ENCODE results near the gene MATK.

The MATK gene

GRCh38 chr19:3810708-3811355, 24.7 kb upstream of the MATK start:
- no peaks in the 10 kb centered on the region for H3K36me3 ChIP-seq (ENCODE audit: control insufficient read depth, insufficient read depth, low read length)
- no peak overlapping the region for H3K9ac ChIP-seq (ENCODE audit: low read length)
- H3K9me3 ChIP-seq (ENCODE audit: control insufficient read depth, low read length), result no peaks in the 10 kb centered on the region
- no peaks in the 10 kb centered on the region for H3K4me1 ChIP-seq (ENCODE audit: control insufficient read depth, insufficient read depth, low read length)
- no peaks in the 10 kb centered on the region for H3K27me3 ChIP-seq (ENCODE audit: control insufficient read depth, insufficient read depth, low read length)
- no peak overlapping the region for H3K4me3 ChIP-seq (ENCODE audit: low read length)

DNA sequence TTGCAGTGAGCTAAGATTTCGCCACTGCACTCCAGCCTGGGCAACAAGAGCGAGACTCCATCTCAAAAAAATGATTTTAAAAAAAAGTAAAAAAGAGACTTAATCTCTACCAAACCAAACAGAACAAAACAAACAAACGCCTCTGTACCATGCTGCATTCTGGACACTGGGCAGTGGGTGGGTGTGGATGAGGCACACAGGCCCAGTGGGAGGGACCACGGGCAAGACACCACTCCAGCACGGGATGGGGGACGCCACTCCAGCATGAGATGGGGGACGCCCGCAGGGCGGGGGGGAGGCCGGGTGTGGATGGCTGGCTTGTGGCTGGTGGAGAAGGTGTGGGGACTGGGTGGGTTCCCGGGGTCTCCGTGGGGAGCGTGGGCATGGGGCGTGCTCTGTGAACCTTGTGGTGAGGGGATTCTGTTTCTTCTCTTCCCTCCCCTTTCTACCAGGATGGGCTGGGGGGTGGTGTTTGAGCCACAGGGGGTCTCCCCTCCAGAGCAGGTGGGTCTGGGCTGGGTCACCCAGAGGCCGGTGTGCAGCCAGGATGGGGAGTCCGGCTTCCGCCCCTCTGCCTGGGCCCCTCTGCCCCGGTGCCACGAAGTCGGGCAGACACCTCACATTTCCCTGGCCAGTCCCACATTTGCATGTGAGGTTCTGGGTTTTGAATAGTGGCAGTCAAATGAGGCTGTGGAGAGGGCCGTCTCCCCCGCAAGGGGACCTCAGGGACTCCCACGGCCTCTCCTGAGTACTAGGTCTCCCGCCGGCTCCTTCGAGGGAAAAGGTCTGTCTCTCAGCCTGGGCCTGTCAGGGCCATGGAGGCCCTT, 23.9 kb upstream of the MATK start:
- Histone ChIP-seq H3K4me1 (ENCODE audit: control insufficient read depth, insufficient read depth, low read length) (no peaks in the 10 kb centered on the region), H3K9me3 (ENCODE audit: control insufficient read depth, low read length) (no peaks in the 10 kb centered on the region), H3K4me3 (ENCODE audit: low read length) (no peak overlapping the region), H3K36me3 (ENCODE audit: control insufficient read depth, insufficient read depth, low read length) (no peaks in the 10 kb centered on the region), H3K9ac (ENCODE audit: low read length) (no peak overlapping the region), H3K27me3 (ENCODE audit: control insufficient read depth, insufficient read depth, low read length) (no peaks in the 10 kb centered on the region)

DNA sequence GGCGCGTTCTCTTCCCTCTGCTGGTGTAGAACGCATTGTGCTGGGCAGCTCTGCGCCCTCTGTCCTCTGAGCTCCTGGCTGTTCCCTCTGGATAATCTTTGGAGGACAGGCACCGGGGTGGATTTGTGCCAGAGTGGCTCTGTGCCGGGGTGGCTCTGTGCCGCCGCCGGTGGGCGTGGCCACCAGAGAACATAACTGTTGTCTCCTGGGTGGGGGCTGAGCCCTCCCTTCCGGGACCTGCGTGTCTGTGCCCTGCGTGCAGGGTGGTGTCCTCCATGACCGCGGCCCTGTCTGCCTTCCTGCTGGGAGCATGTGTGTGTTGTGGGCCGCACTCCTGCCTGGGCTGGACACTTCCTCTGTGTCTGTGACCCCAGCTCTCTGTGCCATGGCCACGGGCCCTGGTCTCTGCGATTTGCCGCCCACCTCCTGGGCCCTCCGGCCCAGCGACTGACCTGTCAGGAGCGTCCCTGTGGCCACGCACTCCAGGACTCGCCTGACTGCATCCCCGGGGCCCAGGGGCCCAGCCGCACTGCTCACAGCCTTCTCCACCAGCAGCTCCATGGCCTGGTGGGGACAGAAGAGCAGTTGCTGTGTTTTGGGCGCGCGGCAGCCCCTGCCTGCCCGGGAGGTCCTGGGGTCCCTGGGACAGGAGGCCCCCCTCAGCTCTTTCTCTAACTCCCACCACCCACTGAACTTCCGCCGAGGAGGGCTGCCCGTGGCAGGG, 22.4 kb upstream of the MATK start:
- Histone ChIP-seq H3K4me3 (ENCODE audit: low read length) (no peak overlapping the region), H3K9me3 (ENCODE audit: control insufficient read depth, low read length) (no peaks in the 10 kb centered on the region), H3K36me3 (ENCODE audit: control insufficient read depth, insufficient read depth, low read length) (no peaks in the 10 kb centered on the region), H3K9ac (ENCODE audit: low read length) (no peak overlapping the region), H3K27me3 (ENCODE audit: control insufficient read depth, insufficient read depth, low read length) (no peaks in the 10 kb centered on the region), H3K4me1 (ENCODE audit: control insufficient read depth, insufficient read depth, low read length) (no peaks in the 10 kb centered on the region)

GRCh38 chr19:3807574-3808354, 21.6 kb upstream of the MATK start:
- Histone ChIP-seq H3K27me3 (ENCODE audit: control insufficient read depth, insufficient read depth, low read length) (no peaks in the 10 kb centered on the region), H3K4me3 (ENCODE audit: low read length) (no peak overlapping the region), H3K4me1 (ENCODE audit: control insufficient read depth, insufficient read depth, low read length) (no peaks in the 10 kb centered on the region), H3K36me3 (ENCODE audit: control insufficient read depth, insufficient read depth, low read length) (no peaks in the 10 kb centered on the region), H3K9ac (ENCODE audit: low read length) (no peak overlapping the region), H3K9me3 (ENCODE audit: control insufficient read depth, low read length) (no peaks in the 10 kb centered on the region)

DNA sequence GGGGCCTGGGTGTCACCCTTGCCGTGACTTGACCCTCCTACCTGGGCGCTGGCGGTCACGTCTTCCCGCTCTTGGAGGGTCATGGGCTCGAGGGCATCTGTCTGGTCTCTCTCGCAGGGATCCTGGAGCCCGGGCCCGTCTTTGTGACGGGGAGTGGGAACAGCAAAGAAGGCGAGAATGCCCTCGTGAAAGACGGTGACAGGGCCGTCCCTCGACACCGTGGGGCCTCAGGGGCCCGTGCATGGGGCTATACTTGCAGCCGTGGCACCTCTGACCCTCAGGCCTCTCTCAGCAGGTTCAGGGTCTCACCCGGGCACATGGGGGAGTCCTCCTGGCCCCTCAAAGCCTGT, 20.9 kb upstream of the MATK start:
- Histone ChIP-seq H3K4me1 (ENCODE audit: control insufficient read depth, insufficient read depth, low read length) (no peaks in the 10 kb centered on the region), H3K9ac (ENCODE audit: low read length) (no peak overlapping the region), H3K27me3 (ENCODE audit: control insufficient read depth, insufficient read depth, low read length) (peaks cover 4% of the 10 kb centered on the region), H3K9me3 (ENCODE audit: control insufficient read depth, low read length) (no peaks in the 10 kb centered on the region), H3K4me3 (ENCODE audit: low read length) (no peak overlapping the region), H3K36me3 (ENCODE audit: control insufficient read depth, insufficient read depth, low read length) (no peaks in the 10 kb centered on the region)

DNA sequence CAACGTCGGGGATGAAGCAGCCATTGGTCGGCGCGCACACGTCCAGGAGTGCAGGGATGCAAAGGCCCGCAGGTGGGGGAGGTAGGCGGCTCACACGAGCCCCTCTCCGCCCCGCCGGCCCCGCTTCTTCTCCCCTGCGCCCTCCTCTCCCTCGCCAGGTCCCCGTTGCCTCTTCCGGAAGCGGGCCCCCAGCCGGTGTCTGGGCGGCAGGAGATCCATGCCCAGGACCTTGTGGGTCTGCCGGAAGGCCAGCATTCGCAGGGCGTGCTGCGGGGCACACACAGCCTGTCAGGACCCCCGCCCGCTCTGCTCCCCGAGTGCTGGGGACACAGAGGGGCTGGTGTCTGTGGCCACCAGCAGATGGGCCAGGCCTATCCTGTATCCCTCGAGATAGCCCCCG, 19.7 kb upstream of the MATK start:
- H3K9me3 ChIP-seq (ENCODE audit: control insufficient read depth, low read length), result no peaks in the 10 kb centered on the region
- no peaks in the 10 kb centered on the region for H3K36me3 ChIP-seq (ENCODE audit: control insufficient read depth, insufficient read depth, low read length)
- H3K27me3 ChIP-seq (ENCODE audit: control insufficient read depth, insufficient read depth, low read length), result peaks cover 17% of the 10 kb centered on the region
- H3K9ac ChIP-seq (ENCODE audit: low read length), result no peak overlapping the region
- no peak overlapping the region for H3K4me3 ChIP-seq (ENCODE audit: low read length)
- peaks cover 5% of the 10 kb centered on the region for H3K4me1 ChIP-seq (ENCODE audit: control insufficient read depth, insufficient read depth, low read length)

GRCh38 chr19:3804429-3804828, 18.2 kb upstream of the MATK start:
- Histone ChIP-seq H3K9me3 (ENCODE audit: control insufficient read depth, low read length) (no peaks in the 10 kb centered on the region), H3K4me3 (ENCODE audit: low read length) (no peak overlapping the region), H3K9ac (ENCODE audit: low read length) (no peak overlapping the region), H3K27me3 (ENCODE audit: control insufficient read depth, insufficient read depth, low read length) (peaks cover 18% of the 10 kb centered on the region), H3K4me1 (ENCODE audit: control insufficient read depth, insufficient read depth, low read length) (peaks cover 5% of the 10 kb centered on the region), H3K36me3 (ENCODE audit: control insufficient read depth, insufficient read depth, low read length) (no peaks in the 10 kb centered on the region)

DNA sequence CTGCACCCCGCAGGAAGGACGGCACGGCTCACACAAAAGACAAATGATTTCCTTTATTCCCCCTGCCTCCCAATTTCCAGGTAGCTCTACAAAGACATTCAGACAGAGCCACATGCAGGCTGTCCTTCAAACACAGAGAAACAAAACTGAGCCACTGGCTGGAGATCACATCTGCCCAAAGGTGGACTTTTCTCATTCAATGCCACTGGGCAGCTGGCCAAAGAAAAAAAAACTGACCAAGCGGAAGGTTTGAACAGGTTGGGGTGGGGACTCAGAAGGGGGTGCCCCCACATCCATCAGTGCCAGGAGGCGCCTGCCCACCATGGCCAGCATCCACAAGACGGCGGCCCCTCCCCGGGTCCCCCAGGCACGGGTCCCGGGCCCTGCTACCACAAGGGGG, 17.8 kb upstream of the MATK start:
- H3K9ac ChIP-seq (ENCODE audit: low read length), result no peak overlapping the region
- H3K9me3 ChIP-seq (ENCODE audit: control insufficient read depth, low read length), result no peaks in the 10 kb centered on the region
- peaks cover 18% of the 10 kb centered on the region for H3K27me3 ChIP-seq (ENCODE audit: control insufficient read depth, insufficient read depth, low read length)
- peaks cover 5% of the 10 kb centered on the region for H3K4me1 ChIP-seq (ENCODE audit: control insufficient read depth, insufficient read depth, low read length)
- H3K4me3 ChIP-seq (ENCODE audit: low read length), result no peak overlapping the region
- no peaks in the 10 kb centered on the region for H3K36me3 ChIP-seq (ENCODE audit: control insufficient read depth, insufficient read depth, low read length)

GRCh38 chr19:3803114-3803888, 17.1 kb upstream of the MATK start:
- H3K27me3 ChIP-seq (ENCODE audit: control insufficient read depth, insufficient read depth, low read length), result peaks cover 18% of the 10 kb centered on the region
- no peaks in the 10 kb centered on the region for H3K9me3 ChIP-seq (ENCODE audit: control insufficient read depth, low read length)
- no peak overlapping the region for H3K4me3 ChIP-seq (ENCODE audit: low read length)
- peaks cover 5% of the 10 kb centered on the region for H3K4me1 ChIP-seq (ENCODE audit: control insufficient read depth, insufficient read depth, low read length)
- H3K9ac ChIP-seq (ENCODE audit: low read length), result no peak overlapping the region
- no peaks in the 10 kb centered on the region for H3K36me3 ChIP-seq (ENCODE audit: control insufficient read depth, insufficient read depth, low read length)

DNA sequence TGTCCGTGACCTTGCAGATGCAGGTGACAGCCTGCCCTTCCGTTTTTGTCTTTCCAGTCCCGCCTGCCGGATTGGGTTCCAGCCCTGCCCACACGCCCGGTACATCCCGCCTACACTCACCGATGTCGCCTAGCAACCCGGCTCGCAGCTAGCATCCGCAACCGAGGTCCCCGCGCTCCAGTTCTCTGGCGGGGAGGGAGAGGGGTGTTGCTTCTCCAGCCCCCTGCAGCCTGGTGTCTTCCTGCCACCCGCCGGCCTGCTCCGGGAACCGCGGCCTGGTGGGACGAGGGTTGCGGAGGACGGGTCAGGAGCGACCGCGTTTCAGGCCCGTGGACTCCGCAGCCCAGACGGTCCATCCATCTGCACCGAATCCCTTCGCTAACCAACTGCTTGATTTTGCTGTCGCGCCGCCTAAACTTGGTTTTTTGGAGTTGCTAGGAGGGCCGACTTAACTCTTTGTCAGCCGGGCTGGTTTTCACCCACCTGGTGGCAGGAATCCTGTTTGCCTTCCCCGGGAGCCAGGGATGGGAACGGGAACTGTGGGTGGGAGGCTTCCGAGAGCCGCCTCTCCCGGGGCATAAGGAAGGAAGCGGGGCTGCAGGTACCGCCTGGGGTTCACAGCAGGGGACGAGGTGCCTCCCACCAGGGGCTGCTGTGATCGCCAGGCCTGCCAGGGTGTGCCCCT, 15.4 kb upstream of the MATK start:
- Histone ChIP-seq H3K27me3 (ENCODE audit: control insufficient read depth, insufficient read depth, low read length) (peaks cover 18% of the 10 kb centered on the region), H3K9ac (ENCODE audit: low read length) (no peak overlapping the region), H3K4me1 (ENCODE audit: control insufficient read depth, insufficient read depth, low read length) (peaks cover 5% of the 10 kb centered on the region), H3K9me3 (ENCODE audit: control insufficient read depth, low read length) (no peaks in the 10 kb centered on the region), H3K36me3 (ENCODE audit: control insufficient read depth, insufficient read depth, low read length) (no peaks in the 10 kb centered on the region), H3K4me3 (ENCODE audit: low read length) (no peak overlapping the region)

DNA sequence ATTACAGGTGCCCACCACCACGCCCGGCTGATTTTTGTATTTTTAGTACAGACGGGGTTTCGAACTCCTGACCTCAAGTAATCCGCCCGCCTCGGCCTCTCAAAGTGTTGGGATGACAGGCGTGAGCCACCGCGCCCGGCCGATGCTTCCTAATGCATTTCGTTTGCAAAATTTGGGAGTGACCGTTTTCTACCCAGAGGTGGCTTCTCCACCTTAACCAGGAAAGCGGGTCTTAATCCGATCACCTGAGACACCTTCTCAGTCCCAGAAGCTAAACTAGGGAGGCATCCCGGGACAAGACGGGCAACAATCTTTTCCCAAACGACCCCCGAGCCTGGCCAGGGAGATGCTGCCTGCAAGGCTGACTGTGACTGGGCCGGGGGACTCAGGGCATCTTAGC, 14.8 kb upstream of the MATK start:
- Histone ChIP-seq H3K36me3 (ENCODE audit: control insufficient read depth, insufficient read depth, low read length) (no peaks in the 10 kb centered on the region), H3K4me1 (ENCODE audit: control insufficient read depth, insufficient read depth, low read length) (peaks cover 5% of the 10 kb centered on the region), H3K9me3 (ENCODE audit: control insufficient read depth, low read length) (no peaks in the 10 kb centered on the region), H3K27me3 (ENCODE audit: control insufficient read depth, insufficient read depth, low read length) (peaks cover 18% of the 10 kb centered on the region), H3K4me3 (ENCODE audit: low read length) (no peak overlapping the region), H3K9ac (ENCODE audit: low read length) (no peak overlapping the region)
